ENCODE measurements around the gene TLX2.

GRCh38 chr2:74499267-74499939 lies 14.8 kb upstream of the TLX2 start, which contains the start of gene LBX2:
- TF ChIP-seq ZNF274 (IDR thresholded peaks at IDR 0.05; ENCODE audit: low read length) (no peak), ZNF274 (tag by site-specific recombination; IDR thresholded peaks at IDR 0.05; ENCODE audit: borderline replicate concordance) (no peak), TCF7L2 (IDR thresholded peaks at IDR 0.05; ENCODE audit: borderline replicate concordance, low read depth, low read length) (no peak), CTCF (tag by site-specific recombination; IDR thresholded peaks at IDR 0.05) (no peak), SALL2 (tag by site-specific recombination; IDR thresholded peaks at IDR 0.05; ENCODE audit: borderline replicate concordance) (no peak), ZNF121 (tag by site-specific recombination; IDR thresholded peaks at IDR 0.05) (no peak), ZNF785 (tag by site-specific recombination; IDR thresholded peaks at IDR 0.05) (no peak), REST (tag by site-specific recombination; IDR thresholded peaks at IDR 0.05) (no peak), ZSCAN30 (tag by site-specific recombination; IDR thresholded peaks at IDR 0.05) (no peak), ZNF580 (tag by site-specific recombination; IDR thresholded peaks at IDR 0.05) (no peak), ZBTB21 (tag by site-specific recombination; IDR thresholded peaks at IDR 0.05) (no peak), ZNF335 (tag by site-specific recombination; conservative IDR thresholded peaks at IDR 0.05) (no peak)

Measured in HEK293 (cell line).